T-helper 9 cell (primary cell): ENCODE results near the gene MICALL2.
A peak's percentile ranks its signal among the peaks of the same experiment; 100 is the strongest.

Experiments
- DNase-seq: peaks from one replicate; pipeline ENCODE4 v3.0.0-alpha.2; 2020

The MICALL2 gene

DNA sequence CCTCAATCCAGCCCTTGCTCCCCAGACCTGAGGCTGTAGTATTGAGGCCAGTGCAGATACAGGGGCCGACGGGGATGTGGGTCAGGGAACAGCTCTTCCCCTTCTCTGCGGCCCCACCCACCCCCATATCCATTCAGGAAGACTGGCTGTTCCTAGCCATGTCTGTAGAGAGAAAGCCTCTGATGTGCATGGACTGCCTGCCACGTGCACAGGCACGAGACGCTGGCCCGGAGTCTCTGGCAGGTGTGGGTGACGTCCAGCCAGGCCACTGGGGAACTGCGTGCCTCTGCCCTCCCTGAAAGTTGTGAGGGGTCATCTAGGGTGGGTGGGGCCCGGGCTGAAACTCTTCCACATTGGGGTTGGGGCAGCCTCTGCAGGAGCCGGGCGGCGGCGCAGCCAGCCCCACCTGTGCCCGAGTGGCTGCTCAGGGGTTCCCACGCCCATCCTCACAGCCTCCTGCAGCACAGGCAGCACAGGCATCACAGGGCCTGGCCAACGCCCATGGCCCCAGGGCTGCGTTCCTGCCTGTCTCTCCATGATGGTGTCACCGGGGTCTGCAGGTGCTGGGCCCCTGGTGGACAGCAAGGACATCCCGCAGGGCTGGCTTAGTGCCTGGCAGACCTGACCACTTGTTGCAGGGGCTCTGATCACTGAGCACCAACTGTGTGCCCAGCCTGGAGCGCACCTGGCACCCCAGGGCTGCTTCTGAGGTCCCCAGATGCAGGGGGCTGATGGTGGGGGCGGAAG, 27.5 kb downstream of the MICALL2 start:
- DNase-seq = no peak

- DNase-seq = no peak
Observed at GRCh38 chr7:1431226-1431625, 28.0 kb downstream of the MICALL2 start.

GRCh38 chr7:1430056-1430845, 29.0 kb downstream of the MICALL2 start:
- no peak for DNase-seq

- no peak for DNase-seq
Observed at GRCh38 chr7:1428941-1429501, 30.2 kb downstream of the MICALL2 start.

DNA sequence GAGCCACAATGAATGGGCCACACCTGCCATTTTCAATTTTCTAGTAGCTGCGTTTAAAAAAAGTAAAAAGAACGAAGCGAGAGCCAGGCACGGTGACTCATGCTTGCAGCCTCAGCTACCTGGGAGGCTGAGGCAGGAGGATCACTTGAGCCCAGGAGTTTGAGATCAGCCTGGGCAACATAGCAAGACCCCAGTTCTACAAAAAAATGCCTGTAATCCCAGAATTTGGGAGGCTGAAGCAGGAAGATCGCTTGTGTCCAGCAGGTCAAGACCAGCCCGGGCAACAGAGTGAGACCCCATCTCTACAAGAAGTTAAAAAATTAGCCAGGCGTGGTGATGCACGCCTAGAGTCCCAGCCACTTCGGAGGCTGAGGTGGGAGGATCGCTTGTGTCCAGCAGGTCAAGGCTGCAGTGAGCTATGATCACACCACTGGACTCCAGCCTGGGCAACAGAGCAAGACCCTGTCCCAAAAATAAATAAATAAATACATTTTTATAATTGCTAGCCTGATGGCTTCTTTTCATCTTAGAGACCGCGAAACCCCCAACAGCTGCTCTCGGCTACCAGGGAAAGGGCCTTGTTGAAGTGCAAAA, 32.1 kb downstream of the MICALL2 start:
- no peak for DNase-seq

- no peak for DNase-seq
Observed at GRCh38 chr7:1426474-1426873, 32.8 kb downstream of the MICALL2 start.

- no peak for DNase-seq
Observed at GRCh38 chr7:1425292-1426136, 33.8 kb downstream of the MICALL2 start.

GRCh38 chr7:1424041-1424440, 35.2 kb downstream of the MICALL2 start:
- no peak for DNase-seq

GRCh38 chr7:1423264-1423811, 35.9 kb downstream of the MICALL2 start:
- DNase-seq = no peak

DNA sequence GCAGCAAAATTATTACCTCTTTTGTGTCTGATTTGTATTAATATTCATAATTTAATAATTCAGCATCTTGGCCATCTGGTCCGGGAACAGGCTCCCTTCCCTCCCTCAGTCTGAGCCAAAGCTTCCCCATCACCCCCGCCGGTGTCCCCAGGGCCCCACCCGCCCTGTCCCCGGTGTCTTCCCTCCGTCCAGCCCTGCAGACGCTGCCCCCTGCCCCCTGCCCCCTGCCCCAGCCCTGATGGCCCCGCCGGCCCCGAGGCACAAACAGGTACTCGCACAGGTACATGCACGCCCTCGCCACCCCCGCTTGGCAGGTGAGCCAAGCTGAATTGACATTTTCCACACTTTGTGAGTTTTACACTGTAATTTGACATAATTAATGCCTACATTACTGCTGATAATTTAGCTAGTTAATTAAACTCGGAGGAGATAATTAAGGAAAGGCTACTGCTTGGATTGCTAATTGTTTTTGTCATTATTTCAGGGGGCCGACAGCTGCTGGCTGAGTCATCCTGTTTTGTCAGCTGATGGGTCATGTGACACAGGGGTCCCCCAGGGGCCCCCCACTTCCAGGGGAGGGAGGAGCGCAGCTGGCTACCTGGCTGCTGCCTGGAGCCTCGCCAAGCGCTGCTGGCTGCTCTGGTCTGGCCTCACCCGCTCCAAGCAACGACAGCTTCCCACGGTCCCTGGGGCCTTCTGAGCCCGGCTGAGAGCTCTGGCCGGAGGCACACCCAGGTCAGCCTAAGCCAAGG, 36.6 kb downstream of the MICALL2 start:
- DNase-seq = no peak

- no peak for DNase-seq
Observed at GRCh38 chr7:1421946-1422345, 37.3 kb downstream of the MICALL2 start.

DNA sequence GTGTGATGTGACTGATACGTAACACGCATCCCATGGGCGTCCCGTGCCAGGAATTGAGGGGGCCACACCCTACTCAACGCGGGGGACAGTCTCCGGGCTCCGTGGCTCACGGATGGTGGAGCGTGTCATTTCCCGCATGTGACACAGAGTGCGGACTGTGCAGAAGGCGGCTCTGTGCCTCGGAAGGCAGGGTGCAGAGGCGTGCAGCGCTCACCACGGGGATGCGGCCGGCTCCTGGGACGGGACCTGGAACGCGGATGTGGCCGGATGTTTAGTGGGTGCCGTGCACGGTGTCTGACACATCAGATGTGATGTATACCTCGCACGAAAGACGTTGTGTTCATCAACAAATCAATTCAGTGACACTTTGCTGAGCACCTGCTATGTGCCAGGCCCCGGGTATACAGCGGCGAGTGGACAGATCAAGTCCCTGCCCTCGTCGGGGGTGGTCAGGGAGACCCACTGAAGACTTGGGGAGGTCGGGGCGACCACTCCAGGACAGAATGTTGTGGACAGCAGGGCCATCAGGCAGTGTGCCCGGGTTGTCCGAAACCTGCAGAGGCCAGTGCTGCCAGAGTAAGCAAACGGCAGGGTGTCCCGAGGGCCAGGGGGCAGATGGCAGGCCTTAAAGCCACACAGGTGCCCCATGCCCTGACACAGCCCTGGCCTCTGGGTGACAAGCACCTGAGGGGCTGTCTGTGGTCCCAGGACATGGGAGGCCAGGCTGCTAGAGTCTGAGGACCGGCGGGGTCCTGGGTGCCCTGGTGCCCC, 38.1 kb downstream of the MICALL2 start:
- DNase-seq = no peak

DNA sequence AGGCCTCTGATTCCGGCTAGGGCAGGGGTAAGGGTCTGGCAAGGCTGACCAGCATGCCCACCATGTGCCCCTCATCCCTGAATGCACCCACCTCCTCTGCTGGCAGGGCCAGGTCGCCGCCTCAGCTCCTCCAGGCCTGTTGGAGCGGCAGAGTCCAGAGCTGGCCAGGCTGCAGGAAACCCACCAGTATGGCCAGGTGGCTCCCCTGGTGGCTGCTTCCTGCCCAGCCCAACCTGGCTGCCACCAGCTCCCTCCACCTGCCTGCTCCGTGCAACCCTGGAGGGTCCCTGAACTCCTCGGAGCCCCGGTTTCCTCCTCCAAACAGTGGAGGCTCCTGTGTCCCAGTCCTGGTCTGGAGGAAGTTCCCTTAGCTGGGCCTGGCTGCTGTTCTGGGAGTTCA, 39.6 kb downstream of the MICALL2 start:
- no peak for DNase-seq

DNA sequence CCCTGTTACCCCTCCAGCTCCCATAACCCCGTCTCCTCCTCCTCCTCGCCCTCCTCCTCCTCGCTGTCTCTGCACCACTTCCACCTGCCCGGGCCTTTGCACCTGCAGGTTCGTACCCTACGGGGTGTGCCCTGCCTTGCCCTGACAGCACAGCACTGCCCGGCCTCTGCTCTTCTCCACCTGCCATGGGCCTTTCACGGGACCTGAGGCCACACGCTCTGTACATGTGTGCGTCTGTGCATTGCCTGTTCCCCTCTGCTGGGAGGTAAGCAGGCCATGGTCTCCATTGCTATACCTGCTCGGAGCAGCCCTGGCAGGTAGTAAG, 40.0 kb downstream of the MICALL2 start:
- no peak for DNase-seq

DNA sequence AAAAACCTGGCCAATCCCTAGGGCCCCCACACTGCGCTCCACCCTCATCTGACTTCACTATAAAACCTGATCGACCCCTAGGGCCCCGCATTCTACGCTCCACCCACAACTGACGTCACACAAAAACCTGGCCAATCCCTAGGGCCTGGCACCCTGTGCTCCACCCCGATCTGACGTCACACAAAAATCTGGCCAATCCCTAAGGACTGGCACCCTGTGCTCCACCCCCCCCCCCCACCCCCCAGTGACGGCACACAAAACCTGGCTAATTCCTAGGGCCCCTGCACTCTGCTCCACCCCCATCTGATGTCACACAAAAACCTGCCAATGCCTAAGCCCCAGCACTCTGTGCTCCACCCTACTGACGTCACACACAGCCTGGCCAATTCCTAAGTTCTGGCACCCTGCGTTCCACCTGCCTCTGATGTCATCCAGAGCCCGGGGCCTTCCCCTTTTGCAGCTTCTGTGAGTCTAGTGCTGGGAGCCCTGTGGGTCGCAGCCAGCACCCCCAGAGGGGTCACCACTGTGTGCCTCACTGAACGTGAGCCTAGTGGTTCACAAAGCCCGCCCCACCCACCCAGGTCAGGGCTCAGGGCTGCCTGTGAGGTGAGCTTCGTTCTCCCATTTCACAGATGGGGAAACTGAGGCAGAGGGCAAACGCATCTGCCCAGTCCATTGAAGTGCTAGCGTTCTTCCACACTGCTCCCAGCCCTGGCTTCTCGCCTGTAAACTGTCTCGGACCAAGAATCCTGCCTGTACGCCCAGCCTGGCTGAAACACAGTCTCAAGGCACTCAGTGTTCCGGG, 40.6 kb downstream of the MICALL2 start:
- DNase-seq = no peak

GRCh38 chr7:1415389-1415990, 43.8 kb downstream of the MICALL2 start:
- no peak for DNase-seq

- no peak for DNase-seq
Observed at GRCh38 chr7:1413936-1414639, 45.2 kb downstream of the MICALL2 start.

DNA sequence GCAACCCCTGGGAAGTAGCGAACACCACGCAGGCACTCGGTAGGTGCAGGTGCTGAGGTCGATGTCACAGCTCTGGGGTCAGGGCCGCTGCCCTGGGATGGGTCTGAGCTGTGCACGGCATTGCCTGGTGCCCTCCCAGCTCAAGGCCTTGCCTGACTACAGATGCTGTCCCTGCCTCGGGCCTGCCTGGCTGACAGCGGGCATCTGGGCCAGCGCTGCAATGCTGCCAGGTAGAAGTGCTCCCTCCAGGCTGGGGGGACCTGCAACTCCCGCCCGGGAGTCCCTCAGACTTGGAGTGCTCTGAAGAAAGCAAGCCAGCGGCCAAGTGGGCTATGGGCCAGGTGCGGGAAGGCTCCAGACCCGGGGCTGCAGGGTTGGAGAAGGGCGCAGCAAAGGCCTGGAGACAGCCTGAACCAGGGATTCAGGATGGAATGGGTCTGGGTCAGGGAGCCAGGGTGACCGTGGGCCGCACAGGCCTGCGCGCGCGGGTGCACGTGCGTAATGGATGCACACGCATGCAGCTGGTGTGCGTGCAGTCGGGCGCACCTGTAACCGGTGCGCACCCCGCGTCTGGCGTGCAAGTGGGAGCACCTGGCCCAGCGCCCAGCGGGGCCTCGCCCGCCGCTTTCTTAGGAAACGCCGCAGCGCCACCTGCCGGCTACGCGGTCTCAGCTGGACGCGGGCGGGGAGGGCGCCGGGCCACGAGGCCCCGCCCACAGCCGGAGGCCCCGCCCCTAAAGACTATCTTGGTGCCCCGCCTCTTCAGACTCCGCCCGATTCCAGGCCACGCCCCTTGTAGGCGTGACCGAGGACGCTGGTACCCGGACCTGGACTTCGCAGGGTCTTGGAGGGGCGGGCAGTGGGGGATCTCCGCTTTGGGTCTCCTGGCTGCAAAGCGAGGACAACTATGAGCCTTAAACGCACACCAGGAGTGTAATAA, 46.7 kb downstream of the MICALL2 start:
- DNase-seq = peak; percentile 96
